Measurements from ENCODE around the gene JMJD8. TPM values are rescaled to one million over a fixed set of nuclear protein-coding genes. Genes with fewer than 3 reads are reported as not detected.

JMJD8 gene
- total RNA-seq, 1 donor from 2014 or later = 46.1 TPM

- TF ChIP-seq CTCF (IDR thresholded peaks at IDR 0.05; ENCODE audit: unreplicated experiment) = no peak
- Mint-ChIP-seq H3K27me3 (ENCODE audit: low read depth) (peaks cover 14% of the 10 kb centered on the region), H3K4me3 (peak overlapping the region; percentile 77), H3K4me1 (peaks cover 13% of the 10 kb centered on the region), H3K27ac (peak overlapping the region; percentile 92), H3K36me3 (no peaks in the 10 kb centered on the region), H3K9me3 (no peaks in the 10 kb centered on the region)
- no peak for DNase-seq (ENCODE audit: low spot score in 2 of 2, unreplicated experiment in 2 of 2)
Measured at GRCh38 chr16:719815-720446, 35.8 kb upstream of the JMJD8 start.

- peaks cover 13% of the 10 kb centered on the region for H3K4me1 Mint-ChIP-seq
Measured at GRCh38 chr16:718922-719321, 34.8 kb upstream of the JMJD8 start.

GRCh38 chr16:718389-718788 lies 34.3 kb upstream of the JMJD8 start:
- Mint-ChIP-seq H3K36me3 (no peaks in the 10 kb centered on the region), H3K27me3 (ENCODE audit: low read depth) (peaks cover 27% of the 10 kb centered on the region), H3K4me1 (peaks cover 13% of the 10 kb centered on the region), H3K9me3 (no peaks in the 10 kb centered on the region), H3K27ac (no peak overlapping the region), H3K4me3 (no peak overlapping the region)
- TF ChIP-seq CTCF (IDR thresholded peaks at IDR 0.05; ENCODE audit: unreplicated experiment) = no peak
- DNase-seq (ENCODE audit: low spot score in 2 of 2, unreplicated experiment in 2 of 2) = no peak

More at GRCh38 chr16:718922-719321, 34.8 kb upstream of the JMJD8 start:
- TF ChIP-seq CTCF (IDR thresholded peaks at IDR 0.05; ENCODE audit: unreplicated experiment) = no peak
- H3K4me3 Mint-ChIP-seq = no peak overlapping the region
- DNase-seq (ENCODE audit: low spot score in 2 of 2, unreplicated experiment in 2 of 2) = no peak
- H3K27me3 Mint-ChIP-seq (ENCODE audit: low read depth) = peaks cover 22% of the 10 kb centered on the region
- no peak overlapping the region for H3K27ac Mint-ChIP-seq
- H3K9me3 Mint-ChIP-seq = no peaks in the 10 kb centered on the region
- H3K36me3 Mint-ChIP-seq = no peaks in the 10 kb centered on the region

- Mint-ChIP-seq H3K9me3 (no peaks in the 10 kb centered on the region), H3K27me3 (ENCODE audit: low read depth) (peaks cover 32% of the 10 kb centered on the region), H3K4me1 (peaks cover 13% of the 10 kb centered on the region), H3K36me3 (no peaks in the 10 kb centered on the region), H3K4me3 (no peak overlapping the region), H3K27ac (no peak overlapping the region)
- no peak for TF ChIP-seq CTCF (IDR thresholded peaks at IDR 0.05; ENCODE audit: unreplicated experiment)
- DNase-seq (ENCODE audit: low spot score in 2 of 2, unreplicated experiment in 2 of 2) = no peak
Measured at GRCh38 chr16:717450-718245, 33.5 kb upstream of the JMJD8 start.

GRCh38 chr16:716768-717325 lies 32.7 kb upstream of the JMJD8 start:
- no peaks in the 10 kb centered on the region for H3K9me3 Mint-ChIP-seq
- H3K27ac Mint-ChIP-seq = no peak overlapping the region
- no peak for DNase-seq (ENCODE audit: low spot score in 2 of 2, unreplicated experiment in 2 of 2)
- H3K4me3 Mint-ChIP-seq = no peak overlapping the region
- no peak for TF ChIP-seq CTCF (IDR thresholded peaks at IDR 0.05; ENCODE audit: unreplicated experiment)
- no peaks in the 10 kb centered on the region for H3K36me3 Mint-ChIP-seq
- H3K4me1 Mint-ChIP-seq = peaks cover 13% of the 10 kb centered on the region
- peaks cover 37% of the 10 kb centered on the region for H3K27me3 Mint-ChIP-seq (ENCODE audit: low read depth)

Data from mesothelial cell of epicardium (in vitro differentiated cells).